ENCODE data around the gene NUCB1.

- TF ChIP-seq POLR2A (IDR thresholded peaks at IDR 0.05) (no peak), CTCF (IDR thresholded peaks at IDR 0.05) (no peak)
Observed at GRCh38 chr19:48915757-48916156, 15.6 kb downstream of the NUCB1 start.
